Mucosa of rectum (tissue), 2 donors: ENCODE results near the gene SEC22B.
"Not testable (repeated sequence)": the region's sequence is repeated elsewhere in the genome, so short reads cannot be mapped to it uniquely, and the experiment has no call there.

Experiments used
- H3K27ac ChIP-seq, 2 donors: one replicate each; pipeline ENCODE4 v1.7.0; 2013; ENCODE audit warnings: inconsistent platforms in 2 of 2, low read depth in 2 of 2, low read length in 2 of 2
- H3K27me3 ChIP-seq, 2 donors: one replicate each; pipeline ENCODE4 v1.7.0; 2013; ENCODE audit warnings: low read length in 2 of 2; ENCODE audit not compliant: control insufficient read depth in 2 of 2, insufficient read depth in 2 of 2
- H3K36me3 ChIP-seq, 2 donors: one replicate each; pipeline ENCODE4 v1.7.0; 2013; ENCODE audit warnings: low read length in 2 of 2; ENCODE audit not compliant: control insufficient read depth in 2 of 2, insufficient read depth in 2 of 2
- H3K4me1 ChIP-seq, 2 donors: one replicate each; pipeline ENCODE4 v1.7.0; 2013; ENCODE audit warnings: low read length in 2 of 2, mild to moderate bottlenecking in 1 of 2; ENCODE audit not compliant: control insufficient read depth in 2 of 2, insufficient read depth in 2 of 2
- H3K4me3 ChIP-seq, 2 donors: one replicate each; pipeline ENCODE4 v1.7.0; 2013; ENCODE audit warnings: low read length in 2 of 2
- H3K9ac ChIP-seq, 2 donors: one replicate each; pipeline ENCODE4 v1.7.0; 2013; ENCODE audit warnings: low read length in 2 of 2, low read depth in 1 of 2, mild to moderate bottlenecking in 1 of 2
- H3K9me3 ChIP-seq, 2 donors: one replicate each; pipeline ENCODE4 v1.7.0; 2013; ENCODE audit warnings: low read length in 2 of 2; ENCODE audit not compliant: control insufficient read depth in 2 of 2
- donor health status: healthy.
- donor health status: Normal muscosa, but diverticular disease.

SEC22B gene

GRCh38 chr1:120144626-120145025 is 31.7 kb downstream of the SEC22B start:
- not testable (repeated sequence) for H3K36me3 ChIP-seq, H3K9ac ChIP-seq, H3K27ac ChIP-seq, H3K27me3 ChIP-seq, H3K4me1 ChIP-seq, H3K4me3 ChIP-seq, H3K9me3 ChIP-seq

- not testable (repeated sequence) for H3K36me3 ChIP-seq, H3K4me1 ChIP-seq, H3K27me3 ChIP-seq, H3K4me3 ChIP-seq, H3K27ac ChIP-seq, H3K9me3 ChIP-seq, H3K9ac ChIP-seq
Measured at GRCh38 chr1:120144169-120144568, 32.2 kb downstream of the SEC22B start.

GRCh38 chr1:120143334-120143733 is 33.0 kb downstream of the SEC22B start:
- H3K4me1 ChIP-seq, H3K9me3 ChIP-seq, H3K4me3 ChIP-seq, H3K36me3 ChIP-seq, H3K27me3 ChIP-seq, H3K9ac ChIP-seq, H3K27ac ChIP-seq: not testable (repeated sequence)

DNA sequence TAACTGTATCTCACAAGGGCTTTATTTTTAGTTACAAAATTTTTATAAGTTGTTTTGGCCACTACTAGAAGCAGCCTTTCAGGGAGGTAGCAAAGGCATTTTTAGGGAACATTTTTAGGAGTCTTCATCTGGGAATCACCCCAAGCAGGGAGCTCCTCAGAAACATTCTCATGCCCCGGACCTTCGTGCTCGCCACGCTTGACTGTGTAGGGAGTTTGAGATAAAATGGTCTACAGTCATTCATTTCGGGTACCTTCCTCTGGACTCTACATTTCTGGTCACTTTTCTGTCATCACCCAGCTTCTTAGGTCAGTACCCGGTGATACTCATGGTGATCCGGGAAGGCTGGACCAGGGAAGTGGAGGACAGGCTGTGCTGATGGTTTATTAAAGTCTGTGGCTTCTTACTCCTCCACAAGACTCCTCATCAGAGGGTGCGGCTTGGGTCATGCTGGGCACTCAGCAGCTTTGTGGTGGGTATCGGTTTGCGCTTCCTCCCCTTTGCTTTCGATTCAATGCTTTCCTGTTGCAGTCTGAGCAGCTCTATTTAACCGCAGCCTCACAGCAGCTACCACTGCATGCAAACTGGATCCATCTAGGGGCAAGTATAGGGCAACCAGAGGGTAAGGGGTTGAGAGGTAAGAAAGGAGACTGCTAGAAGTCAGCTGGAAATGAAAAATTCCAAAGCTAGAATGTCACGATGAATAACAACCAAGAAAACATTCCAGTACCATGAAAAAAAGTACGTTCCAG is 33.6 kb downstream of the SEC22B start:
- H3K9me3 ChIP-seq, H3K27ac ChIP-seq, H3K4me3 ChIP-seq, H3K9ac ChIP-seq, H3K36me3 ChIP-seq, H3K27me3 ChIP-seq, H3K4me1 ChIP-seq: not testable (repeated sequence)

DNA sequence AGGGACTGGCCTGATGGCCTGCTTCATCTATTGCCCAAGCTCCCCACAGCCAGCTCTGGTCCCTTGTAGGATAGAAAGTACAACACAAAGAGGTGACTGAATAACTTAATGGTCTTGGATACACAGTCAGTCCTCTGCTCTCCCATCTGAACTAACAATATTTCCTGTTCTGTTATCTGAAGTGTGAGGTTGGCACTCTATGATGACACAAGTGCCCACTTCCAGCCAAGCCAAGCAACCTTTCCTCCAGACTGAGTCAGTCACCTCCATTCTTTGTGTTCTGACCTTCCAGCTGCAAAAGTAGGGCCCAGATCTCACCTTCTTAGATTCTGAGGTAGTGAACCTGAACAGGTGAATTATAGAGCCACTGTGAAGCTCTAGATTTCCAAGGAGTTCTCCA is 34.5 kb downstream of the SEC22B start:
- H3K9ac ChIP-seq, H3K27me3 ChIP-seq, H3K4me3 ChIP-seq, H3K27ac ChIP-seq, H3K4me1 ChIP-seq, H3K36me3 ChIP-seq, H3K9me3 ChIP-seq: not testable (repeated sequence)

- not testable (repeated sequence) for H3K27me3 ChIP-seq, H3K4me1 ChIP-seq, H3K36me3 ChIP-seq, H3K9me3 ChIP-seq, H3K4me3 ChIP-seq, H3K27ac ChIP-seq, H3K9ac ChIP-seq
Measured at GRCh38 chr1:120140656-120141265, 35.6 kb downstream of the SEC22B start.

DNA sequence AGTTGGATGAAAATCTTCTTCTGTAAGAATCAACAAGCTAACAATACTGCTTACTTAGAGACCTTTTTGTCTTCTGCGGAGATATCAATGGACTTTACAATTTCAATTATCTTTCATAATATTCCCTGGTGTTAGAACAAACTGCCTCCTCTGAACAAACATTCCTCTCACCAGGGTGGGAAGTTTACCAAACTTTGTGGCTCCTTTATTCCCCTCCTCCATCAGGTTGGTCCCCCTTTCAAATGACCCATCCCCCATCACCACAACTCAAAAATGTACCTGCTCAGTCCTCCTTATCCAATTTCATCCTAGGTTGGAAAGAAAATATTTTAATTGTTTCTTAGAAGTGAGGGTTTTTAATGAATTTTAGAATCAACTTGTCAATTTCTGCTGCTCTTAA is 40.2 kb downstream of the SEC22B start:
- H3K4me1 ChIP-seq, H3K27me3 ChIP-seq: not testable (repeated sequence)

DNA sequence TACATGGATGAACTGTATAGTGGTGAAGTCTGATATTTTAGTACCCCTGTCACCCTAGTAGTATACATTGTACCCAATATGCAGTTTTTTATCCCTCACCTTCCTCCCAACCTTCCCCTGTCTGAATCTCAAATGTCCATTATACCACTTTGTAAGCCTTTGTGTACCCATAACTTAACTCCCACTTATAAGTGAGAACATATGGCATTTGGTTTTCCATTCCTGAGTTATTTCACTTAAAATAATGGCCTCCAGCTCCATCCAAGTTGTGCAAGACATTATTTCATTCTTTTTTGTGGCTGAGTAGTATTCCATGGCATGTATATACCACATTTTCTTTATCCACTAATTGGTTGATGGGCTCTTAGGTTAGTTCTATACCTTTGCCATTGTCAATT is 42.4 kb downstream of the SEC22B start:
- not testable (repeated sequence) for H3K9me3 ChIP-seq, H3K4me1 ChIP-seq, H3K27ac ChIP-seq, H3K4me3 ChIP-seq, H3K9ac ChIP-seq, H3K27me3 ChIP-seq, H3K36me3 ChIP-seq

More for the DNA sequence above, 40.2 kb downstream of the SEC22B start:
- not testable (repeated sequence) for H3K27ac ChIP-seq, H3K9ac ChIP-seq, H3K36me3 ChIP-seq, H3K4me3 ChIP-seq, H3K9me3 ChIP-seq

DNA sequence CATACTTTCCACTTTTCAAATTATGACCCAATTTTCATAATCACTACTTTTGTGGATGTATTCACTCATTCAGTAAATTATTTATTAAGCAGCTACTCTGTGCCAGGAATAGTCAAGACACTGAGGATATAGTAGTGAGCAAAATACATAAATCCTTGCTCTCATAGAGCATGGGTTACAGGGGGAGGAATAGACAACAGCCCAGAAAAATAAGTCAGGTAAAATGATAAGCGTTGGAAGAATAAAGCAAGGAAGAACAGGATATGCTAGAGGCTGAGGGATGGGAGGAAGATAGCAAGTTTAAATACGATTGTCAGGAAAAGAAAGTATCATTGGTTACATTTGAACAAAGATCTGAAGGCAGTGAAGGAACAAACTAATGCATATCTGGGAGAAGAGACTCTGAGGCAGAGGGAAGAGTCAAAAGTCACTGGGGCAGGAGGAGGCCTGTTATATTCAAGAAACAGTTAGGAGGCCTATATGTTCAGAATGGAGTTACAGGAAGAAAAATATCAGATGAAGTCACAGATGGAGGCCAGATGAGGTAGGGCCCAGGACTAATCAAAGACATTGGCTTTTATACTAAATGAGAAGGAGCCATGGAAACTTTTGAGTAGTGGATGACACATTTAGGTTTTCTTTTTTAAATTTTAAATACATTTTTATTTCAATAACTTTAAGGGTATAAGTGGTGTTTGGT is 42.9 kb downstream of the SEC22B start:
- Histone ChIP-seq H3K4me3 (no peak overlapping the region), H3K27me3 (no peaks in the 10 kb centered on the region), H3K27ac (no peak overlapping the region), H3K9me3 (no peaks in the 10 kb centered on the region), H3K36me3 (no peaks in the 10 kb centered on the region), H3K9ac (no peak overlapping the region), H3K4me1 (no peaks in the 10 kb centered on the region)

GRCh38 chr1:120132406-120132763 is 43.9 kb downstream of the SEC22B start:
- not testable (repeated sequence) for H3K27me3 ChIP-seq, H3K27ac ChIP-seq, H3K9me3 ChIP-seq, H3K4me3 ChIP-seq, H3K4me1 ChIP-seq, H3K36me3 ChIP-seq, H3K9ac ChIP-seq
